ENCODE results near the gene LCE1E.

DNA sequence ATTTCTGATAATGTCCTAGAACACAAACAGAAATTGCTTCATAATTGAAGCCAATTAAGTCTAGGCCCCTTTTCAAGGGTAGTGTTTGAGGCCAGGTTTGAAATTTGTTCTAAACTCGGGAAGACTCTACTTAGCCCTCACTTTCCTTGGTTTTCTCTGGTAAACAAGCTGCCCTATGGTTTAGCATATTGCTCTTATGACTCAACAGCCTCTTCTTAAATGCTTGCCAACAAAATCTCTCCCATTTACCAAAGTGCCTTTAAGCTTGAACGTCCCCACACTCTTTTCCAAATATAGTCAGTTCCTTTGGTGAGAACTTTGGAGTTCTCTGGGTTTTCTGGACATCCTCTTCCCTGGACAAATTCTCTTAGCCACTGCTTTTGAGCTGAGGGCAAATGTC is 50.8 kb downstream of the LCE1E start:
- no peak for TF ChIP-seq POLR2A (IDR thresholded peaks at IDR 0.05)
- TF ChIP-seq, protein P1, sequence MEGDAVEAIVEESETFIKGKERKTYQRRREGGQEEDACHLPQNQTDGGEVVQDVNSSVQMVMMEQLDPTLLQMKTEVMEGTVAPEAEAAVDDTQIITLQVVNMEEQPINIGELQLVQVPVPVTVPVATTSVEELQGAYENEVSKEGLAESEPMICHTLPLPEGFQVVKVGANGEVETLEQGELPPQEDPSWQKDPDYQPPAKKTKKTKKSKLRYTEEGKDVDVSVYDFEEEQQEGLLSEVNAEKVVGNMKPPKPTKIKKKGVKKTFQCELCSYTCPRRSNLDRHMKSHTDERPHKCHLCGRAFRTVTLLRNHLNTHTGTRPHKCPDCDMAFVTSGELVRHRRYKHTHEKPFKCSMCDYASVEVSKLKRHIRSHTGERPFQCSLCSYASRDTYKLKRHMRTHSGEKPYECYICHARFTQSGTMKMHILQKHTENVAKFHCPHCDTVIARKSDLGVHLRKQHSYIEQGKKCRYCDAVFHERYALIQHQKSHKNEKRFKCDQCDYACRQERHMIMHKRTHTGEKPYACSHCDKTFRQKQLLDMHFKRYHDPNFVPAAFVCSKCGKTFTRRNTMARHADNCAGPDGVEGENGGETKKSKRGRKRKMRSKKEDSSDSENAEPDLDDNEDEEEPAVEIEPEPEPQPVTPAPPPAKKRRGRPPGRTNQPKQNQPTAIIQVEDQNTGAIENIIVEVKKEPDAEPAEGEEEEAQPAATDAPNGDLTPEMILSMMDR (IDR thresholded peaks at IDR 0.05) = no peak

Data from prostate gland (tissue), 2 donors.